ENCODE measurements around the gene CYTIP. TPM values are rescaled to one million over a fixed set of nuclear protein-coding genes. Genes with fewer than 3 reads are reported as not detected.

Gene CYTIP
- total RNA-seq, 1 donor from 2014 or later, result 34.7 TPM

GRCh38 chr2:157439824-157440186 is 4.1 kb downstream of the CYTIP start:
- H3K9me3 ChIP-seq, result no peaks in the 10 kb centered on the region
- TF ChIP-seq CTCF (IDR thresholded peaks at IDR 0.05), result no peak
- no peaks in the 10 kb centered on the region for H3K36me3 ChIP-seq
- no peak for DNase-seq
- no peaks in the 10 kb centered on the region for H3K27me3 ChIP-seq
- H3K4me1 ChIP-seq, result no peaks in the 10 kb centered on the region
- intact Hi-C loops (cut with DNase I), result no loop called here
- ATAC-seq, result peak; percentile 62
- H3K4me3 ChIP-seq, result peak overlapping the region; percentile 54
- peak overlapping the region; percentile 9 for H3K27ac ChIP-seq

- DNase-seq (no peak), ATAC-seq (no peak)
- Histone ChIP-seq H3K36me3 (no peaks in the 10 kb centered on the region), H3K27ac (peak overlapping the region; percentile 9), H3K9me3 (no peaks in the 10 kb centered on the region), H3K4me1 (peaks cover under 1% of the 10 kb centered on the region), H3K4me3 (peak overlapping the region; percentile 54), H3K27me3 (no peaks in the 10 kb centered on the region)
- TF ChIP-seq CTCF (IDR thresholded peaks at IDR 0.05), result no peak
- intact Hi-C loops (cut with DNase I), result no loop called here
These were observed 4.7 kb downstream of the CYTIP start for GRCh38 chr2:157438863-157439823.

GRCh38 chr2:157433394-157433793 is 10.5 kb downstream of the CYTIP start:
- H3K36me3 ChIP-seq, result peaks cover 13% of the 10 kb centered on the region
- H3K4me3 ChIP-seq, result no peak overlapping the region
- peaks cover 20% of the 10 kb centered on the region for H3K4me1 ChIP-seq
- ATAC-seq (no peak), DNase-seq (no peak)
- H3K9me3 ChIP-seq, result no peaks in the 10 kb centered on the region
- H3K27ac ChIP-seq, result no peak overlapping the region
- no peak for TF ChIP-seq CTCF (IDR thresholded peaks at IDR 0.05)
- H3K27me3 ChIP-seq, result no peaks in the 10 kb centered on the region
- intact Hi-C loops (cut with DNase I), result no loop called here

- no peak for DNase-seq
- intact Hi-C loops (cut with DNase I), result no loop called here
- H3K27me3 ChIP-seq, result no peaks in the 10 kb centered on the region
- no peaks in the 10 kb centered on the region for H3K9me3 ChIP-seq
- no peak overlapping the region for H3K27ac ChIP-seq
- H3K4me1 ChIP-seq, result peaks cover 20% of the 10 kb centered on the region
- H3K4me3 ChIP-seq, result no peak overlapping the region
- no peak for TF ChIP-seq CTCF (IDR thresholded peaks at IDR 0.05)
- ATAC-seq, result no peak
- H3K36me3 ChIP-seq, result peaks cover 16% of the 10 kb centered on the region
These were observed 11.3 kb downstream of the CYTIP start for GRCh38 chr2:157432475-157433106.

- Histone ChIP-seq H3K4me3 (no peak overlapping the region), H3K36me3 (peaks cover 16% of the 10 kb centered on the region), H3K27me3 (no peaks in the 10 kb centered on the region), H3K4me1 (peaks cover 20% of the 10 kb centered on the region), H3K27ac (no peak overlapping the region), H3K9me3 (no peaks in the 10 kb centered on the region)
- no peak for DNase-seq
- no peak for TF ChIP-seq CTCF (IDR thresholded peaks at IDR 0.05)
- ATAC-seq, result no peak
- intact Hi-C loops (cut with DNase I), result no loop called here
These were observed 12.7 kb downstream of the CYTIP start for GRCh38 chr2:157431176-157431575.

Measured in upper lobe of right lung (tissue), 1 donor.